GM12865 (cell line): ENCODE data around the gene NELFB.

Experiments
- DNase-seq: peaks from one replicate; pipeline ENCODE4 v3.0.0; 2010; ENCODE audit warnings: low read depth
- H3K4me3 ChIP-seq: 2 replicates; pipeline ENCODE4 v1.5.1; 2011; ENCODE audit warnings: mild to moderate bottlenecking, low read depth, low read length, control low read depth
- TF ChIP-seq, protein P1 (sequence below): IDR thresholded peaks from 2 replicates; pipeline ENCODE4 v1.5.1; 2011; ENCODE audit warnings: low read length, control low read depth, low read depth, inconsistent platforms; ENCODE audit not compliant: insufficient read depth; ENCODE audit errors: missing control alignments

The NELFB gene

GRCh38 chr9:137294091-137294680 lies 39.1 kb downstream of the NELFB start:
- TF ChIP-seq, protein P1, sequence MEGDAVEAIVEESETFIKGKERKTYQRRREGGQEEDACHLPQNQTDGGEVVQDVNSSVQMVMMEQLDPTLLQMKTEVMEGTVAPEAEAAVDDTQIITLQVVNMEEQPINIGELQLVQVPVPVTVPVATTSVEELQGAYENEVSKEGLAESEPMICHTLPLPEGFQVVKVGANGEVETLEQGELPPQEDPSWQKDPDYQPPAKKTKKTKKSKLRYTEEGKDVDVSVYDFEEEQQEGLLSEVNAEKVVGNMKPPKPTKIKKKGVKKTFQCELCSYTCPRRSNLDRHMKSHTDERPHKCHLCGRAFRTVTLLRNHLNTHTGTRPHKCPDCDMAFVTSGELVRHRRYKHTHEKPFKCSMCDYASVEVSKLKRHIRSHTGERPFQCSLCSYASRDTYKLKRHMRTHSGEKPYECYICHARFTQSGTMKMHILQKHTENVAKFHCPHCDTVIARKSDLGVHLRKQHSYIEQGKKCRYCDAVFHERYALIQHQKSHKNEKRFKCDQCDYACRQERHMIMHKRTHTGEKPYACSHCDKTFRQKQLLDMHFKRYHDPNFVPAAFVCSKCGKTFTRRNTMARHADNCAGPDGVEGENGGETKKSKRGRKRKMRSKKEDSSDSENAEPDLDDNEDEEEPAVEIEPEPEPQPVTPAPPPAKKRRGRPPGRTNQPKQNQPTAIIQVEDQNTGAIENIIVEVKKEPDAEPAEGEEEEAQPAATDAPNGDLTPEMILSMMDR, result no peak
- H3K4me3 ChIP-seq, result no peak overlapping the region
- peak; percentile 60 for DNase-seq

DNA sequence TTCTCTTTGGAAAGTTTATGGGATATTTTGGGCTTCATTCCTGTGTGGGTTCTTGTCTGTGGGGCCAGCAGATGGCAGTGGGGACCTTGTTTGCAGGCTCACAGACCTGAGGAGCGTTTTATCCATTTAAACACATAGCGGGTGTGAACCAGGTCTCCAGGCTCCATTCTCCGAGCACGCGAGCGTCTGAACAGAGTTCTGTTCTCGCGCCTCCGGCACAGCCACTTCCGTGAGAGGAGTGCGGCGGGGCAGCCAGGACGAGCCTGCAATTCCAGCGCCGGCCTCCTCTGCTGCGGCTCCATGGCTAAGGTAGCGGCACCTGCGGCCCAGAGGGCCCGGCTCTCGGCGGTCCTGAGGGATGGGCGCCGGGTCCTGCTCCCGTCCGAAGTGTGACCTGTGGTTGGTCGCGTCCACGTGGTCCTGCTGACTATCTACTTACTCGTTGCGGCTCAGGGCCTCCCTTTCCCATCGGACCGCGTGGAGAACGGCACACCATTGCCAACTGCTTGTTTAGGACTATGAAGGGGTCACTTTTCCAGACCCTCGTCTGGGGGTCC lies 39.6 kb downstream of the NELFB start:
- TF ChIP-seq, protein P1, result no peak
- no peak overlapping the region for H3K4me3 ChIP-seq
- peak; percentile 35 for DNase-seq

- peak; percentile 41 for DNase-seq
- no peak overlapping the region for H3K4me3 ChIP-seq
- TF ChIP-seq, protein P1, result peak; percentile 72
Measured at GRCh38 chr9:137295238-137295811, 40.2 kb downstream of the NELFB start.

DNA sequence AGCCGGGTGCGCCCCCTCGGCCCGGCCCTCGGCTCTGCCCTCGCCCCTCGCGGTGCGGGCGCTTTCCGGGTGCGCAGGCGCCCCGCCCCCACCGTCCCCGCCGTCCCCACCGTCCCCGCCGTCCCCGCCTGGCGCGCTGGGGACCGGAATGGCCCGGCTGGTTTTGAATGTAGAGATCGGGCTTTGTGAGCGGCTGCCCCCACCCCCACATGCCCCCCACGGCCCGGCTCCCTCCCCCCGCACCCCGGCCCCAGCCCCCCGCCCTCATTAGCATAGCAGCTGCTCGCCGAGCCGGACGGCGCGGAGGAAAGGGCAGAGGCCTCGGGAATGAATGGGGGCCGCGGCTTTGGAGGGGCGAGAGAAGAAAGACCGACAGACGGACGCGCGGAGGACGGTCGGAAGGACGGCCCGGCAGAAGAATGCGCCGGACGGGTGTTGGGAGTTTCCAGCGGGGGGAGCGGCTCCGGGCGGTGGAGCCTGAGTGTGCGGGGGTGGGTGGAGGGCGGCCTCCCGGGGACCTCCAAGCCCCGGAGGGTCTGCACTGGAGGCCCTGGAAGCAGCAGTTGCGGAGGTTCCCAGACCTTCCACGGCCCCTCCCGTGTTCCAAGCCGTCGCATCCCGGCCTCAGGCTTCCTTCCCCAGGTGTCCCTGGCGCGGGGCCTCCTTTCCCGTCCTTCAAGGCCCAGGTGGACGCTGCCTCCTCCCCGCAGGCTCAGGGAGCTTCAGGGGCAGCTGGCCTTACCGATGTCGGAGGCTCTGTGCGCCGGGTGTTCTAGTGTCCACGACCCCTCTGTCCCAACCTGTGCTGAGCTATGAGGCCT lies 40.9 kb downstream of the NELFB start:
- TF ChIP-seq, protein P1, result no peak
- H3K4me3 ChIP-seq, result no peak overlapping the region
- no peak for DNase-seq

DNA sequence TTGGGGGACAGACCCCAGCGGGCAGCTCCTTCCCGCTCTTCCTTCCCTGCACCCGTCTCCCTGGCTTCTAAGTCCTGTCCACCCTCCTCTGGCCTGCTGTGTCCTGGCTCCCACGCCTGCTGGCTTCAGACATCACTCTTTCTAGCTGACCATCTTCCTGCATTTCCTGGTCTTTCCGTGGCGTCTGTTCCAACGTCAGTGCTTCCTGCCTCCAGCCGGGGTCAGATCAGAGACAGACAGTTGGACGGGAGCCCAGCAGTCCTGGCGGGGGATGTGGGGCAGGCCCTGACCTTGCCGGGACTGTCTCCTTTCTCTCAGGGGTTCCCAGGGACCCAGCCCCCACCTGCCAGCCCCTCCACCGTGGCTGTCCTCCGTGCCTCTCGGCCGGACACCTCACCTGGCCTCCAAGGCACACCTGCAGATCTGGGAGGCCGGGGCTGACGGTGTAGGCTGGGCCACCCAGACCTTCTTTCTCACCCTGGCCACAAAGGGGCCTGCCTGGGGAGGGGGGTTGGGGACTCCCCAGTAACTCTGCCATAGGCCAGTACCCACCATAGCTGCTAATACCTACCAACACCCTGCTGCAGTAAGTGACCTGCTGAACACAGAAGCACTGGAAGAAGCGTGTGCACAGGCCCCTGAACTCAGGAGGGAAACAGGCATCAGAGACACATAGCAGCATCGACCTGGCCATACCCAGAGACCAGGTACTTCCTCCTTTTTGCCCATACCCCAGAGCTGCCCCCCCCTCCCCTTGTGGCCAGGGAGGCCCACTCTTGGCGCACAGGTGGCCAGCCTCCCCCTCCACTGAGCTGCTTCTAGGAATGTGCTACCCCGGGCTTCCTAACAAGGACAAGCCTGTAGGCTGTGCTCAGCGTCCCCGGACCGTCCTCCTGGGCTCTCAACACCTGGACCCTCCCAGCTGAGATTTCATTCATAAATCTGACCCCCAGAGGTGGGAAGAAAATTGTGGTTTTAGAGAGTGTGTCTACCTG lies 41.8 kb downstream of the NELFB start:
- no peak for DNase-seq
- H3K4me3 ChIP-seq, result no peak overlapping the region
- TF ChIP-seq, protein P1, result no peak

DNA sequence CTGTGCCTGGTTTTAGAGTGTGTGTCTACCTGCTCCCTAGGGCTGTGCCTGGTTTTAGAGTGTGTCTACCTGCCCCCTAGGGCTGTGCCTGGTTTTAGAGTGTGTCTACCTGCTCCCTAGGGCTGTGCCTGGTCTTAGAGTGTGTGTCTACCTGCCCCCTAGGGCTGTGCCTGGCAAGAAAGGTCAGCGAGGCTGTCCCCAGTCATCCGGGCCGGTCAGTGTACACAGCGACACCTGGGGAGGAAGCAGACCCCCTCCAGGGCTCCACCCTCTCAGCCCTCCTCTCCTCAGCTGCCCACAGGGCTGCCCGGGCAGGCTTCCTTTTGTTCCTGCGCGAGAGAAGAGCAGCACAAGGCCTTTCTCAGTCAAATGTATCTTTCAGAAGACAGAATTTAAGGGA lies 42.8 kb downstream of the NELFB start:
- no peak overlapping the region for H3K4me3 ChIP-seq
- TF ChIP-seq, protein P1, result no peak
- no peak for DNase-seq
